ENCODE measurements around the gene TAF3.
A peak's percentile ranks its signal among the peaks of the same experiment; 100 is the strongest.
"Not testable (repeated sequence)": the region's sequence is repeated elsewhere in the genome, so short reads cannot be mapped to it uniquely, and the experiment has no call there.

Gene TAF3

GRCh38 chr10:7794251-7795026, 23.9 kb upstream of the TAF3 start:
- no peak overlapping the region for H3K9ac ChIP-seq (ENCODE audit: low read length)
- H3K4me3 ChIP-seq (ENCODE audit: low read length): no peak overlapping the region
- H3K36me3 ChIP-seq (ENCODE audit: control insufficient read depth, insufficient read depth, low read length): peaks cover 9% of the 10 kb centered on the region
- no peaks in the 10 kb centered on the region for H3K27me3 ChIP-seq (ENCODE audit: control insufficient read depth, insufficient read depth, low read length)
- no peak overlapping the region for H3K27ac ChIP-seq (ENCODE audit: low read depth, low read length)
- peaks cover 10% of the 10 kb centered on the region for H3K4me1 ChIP-seq (ENCODE audit: control insufficient read depth, insufficient read depth, low read length)

DNA sequence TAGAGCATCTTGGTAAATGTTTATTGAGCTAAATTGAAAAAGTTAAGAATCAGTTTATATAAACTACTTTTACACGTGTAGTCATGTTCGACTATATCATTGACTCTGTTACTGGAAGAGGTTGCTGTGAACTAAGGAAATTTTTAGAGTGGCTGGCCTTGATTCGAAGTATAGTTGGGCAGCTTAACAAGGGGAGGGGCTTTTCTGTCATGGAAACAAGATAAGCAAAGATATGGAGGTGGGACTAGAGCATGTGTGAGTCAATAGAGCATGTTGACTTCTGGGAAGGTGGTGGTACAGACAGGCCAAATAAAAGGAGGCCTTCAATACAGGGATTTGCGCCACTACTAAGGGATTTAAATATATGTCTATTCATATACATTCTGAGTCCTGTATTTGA, 22.7 kb upstream of the TAF3 start:
- Histone ChIP-seq H3K9ac (ENCODE audit: low read length) (no peak overlapping the region), H3K27me3 (ENCODE audit: control insufficient read depth, insufficient read depth, low read length) (no peaks in the 10 kb centered on the region), H3K36me3 (ENCODE audit: control insufficient read depth, insufficient read depth, low read length) (peaks cover 12% of the 10 kb centered on the region), H3K27ac (ENCODE audit: low read depth, low read length) (no peak overlapping the region), H3K4me3 (ENCODE audit: low read length) (no peak overlapping the region), H3K4me1 (ENCODE audit: control insufficient read depth, insufficient read depth, low read length) (peaks cover 3% of the 10 kb centered on the region)

- no peaks in the 10 kb centered on the region for H3K27me3 ChIP-seq (ENCODE audit: control insufficient read depth, insufficient read depth, low read length)
- no peak overlapping the region for H3K27ac ChIP-seq (ENCODE audit: low read depth, low read length)
- peaks cover 20% of the 10 kb centered on the region for H3K36me3 ChIP-seq (ENCODE audit: control insufficient read depth, insufficient read depth, low read length)
- H3K4me3 ChIP-seq (ENCODE audit: low read length): no peak overlapping the region
- H3K9ac ChIP-seq (ENCODE audit: low read length): no peak overlapping the region
- H3K4me1 ChIP-seq (ENCODE audit: control insufficient read depth, insufficient read depth, low read length): no peaks in the 10 kb centered on the region
Observed at GRCh38 chr10:7797582-7797981, 20.7 kb upstream of the TAF3 start.

DNA sequence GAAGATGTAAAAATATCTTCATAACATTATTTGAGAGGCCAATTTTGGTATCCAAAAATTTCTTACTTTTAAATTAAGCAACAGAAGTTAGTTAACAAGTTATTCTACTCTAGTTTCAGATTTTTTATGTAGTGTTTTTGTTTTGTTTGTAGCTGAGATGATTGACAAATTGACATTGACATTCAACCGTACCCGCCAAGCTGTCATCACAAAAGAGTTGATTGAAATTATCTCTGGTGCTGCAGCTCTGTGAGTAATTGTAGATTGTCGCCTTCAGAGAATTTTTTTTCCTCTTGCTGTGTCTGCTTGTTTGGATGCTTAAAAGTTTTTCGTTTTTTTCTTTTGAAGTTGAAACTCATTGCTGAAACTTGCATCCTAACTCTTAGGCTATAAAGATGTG, 15.7 kb upstream of the TAF3 start:
- Histone ChIP-seq H3K27ac (ENCODE audit: low read depth, low read length) (no peak overlapping the region), H3K36me3 (ENCODE audit: control insufficient read depth, insufficient read depth, low read length) (peaks cover 41% of the 10 kb centered on the region), H3K27me3 (ENCODE audit: control insufficient read depth, insufficient read depth, low read length) (no peaks in the 10 kb centered on the region), H3K4me1 (ENCODE audit: control insufficient read depth, insufficient read depth, low read length) (no peaks in the 10 kb centered on the region), H3K4me3 (ENCODE audit: low read length) (no peak overlapping the region), H3K9ac (ENCODE audit: low read length) (no peak overlapping the region)

DNA sequence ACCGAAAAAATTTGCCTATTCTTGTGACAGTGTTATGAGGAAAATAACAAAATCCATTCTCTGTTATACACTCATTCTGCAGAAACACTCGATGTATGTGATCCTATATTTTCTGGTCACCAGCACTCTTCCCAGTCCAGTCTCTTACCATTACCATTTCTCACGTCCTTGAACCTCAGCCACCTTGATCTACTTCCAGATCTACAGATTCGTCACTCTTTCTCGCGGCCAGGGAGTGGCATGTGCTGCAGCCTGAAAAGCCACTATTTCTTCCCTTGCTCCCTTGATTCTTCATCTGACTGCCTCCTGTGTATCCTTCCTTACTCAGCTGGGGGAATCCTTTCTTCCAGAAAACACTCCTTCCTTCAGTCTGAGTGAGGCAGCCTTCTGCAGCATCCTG, 14.1 kb upstream of the TAF3 start:
- no peaks in the 10 kb centered on the region for H3K4me1 ChIP-seq (ENCODE audit: control insufficient read depth, insufficient read depth, low read length)
- no peak overlapping the region for H3K9ac ChIP-seq (ENCODE audit: low read length)
- no peaks in the 10 kb centered on the region for H3K27me3 ChIP-seq (ENCODE audit: control insufficient read depth, insufficient read depth, low read length)
- peaks cover 43% of the 10 kb centered on the region for H3K36me3 ChIP-seq (ENCODE audit: control insufficient read depth, insufficient read depth, low read length)
- no peak overlapping the region for H3K4me3 ChIP-seq (ENCODE audit: low read length)
- no peak overlapping the region for H3K27ac ChIP-seq (ENCODE audit: low read depth, low read length)

DNA sequence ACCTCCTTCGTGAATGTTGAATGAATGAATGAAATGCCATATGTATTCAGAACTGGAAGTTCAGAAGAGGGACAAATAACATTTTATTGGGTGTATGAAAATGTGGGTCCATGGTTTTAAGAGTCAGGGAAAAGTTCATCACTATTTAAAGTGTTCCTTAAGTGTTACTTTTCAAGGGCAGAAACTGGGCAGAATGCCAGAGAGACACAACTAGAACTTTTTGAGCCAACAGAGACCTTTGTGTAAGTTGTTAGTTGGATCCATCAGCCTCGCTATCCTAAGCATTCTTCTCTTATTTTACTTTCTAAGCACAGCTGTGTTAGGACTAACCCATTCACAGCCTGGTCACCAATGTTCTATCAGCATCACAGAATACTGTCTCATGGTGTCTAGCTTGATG, 13.6 kb upstream of the TAF3 start:
- no peaks in the 10 kb centered on the region for H3K4me1 ChIP-seq (ENCODE audit: control insufficient read depth, insufficient read depth, low read length)
- H3K27me3 ChIP-seq (ENCODE audit: control insufficient read depth, insufficient read depth, low read length): no peaks in the 10 kb centered on the region
- H3K36me3 ChIP-seq (ENCODE audit: control insufficient read depth, insufficient read depth, low read length): peaks cover 39% of the 10 kb centered on the region
- no peak overlapping the region for H3K4me3 ChIP-seq (ENCODE audit: low read length)
- no peak overlapping the region for H3K27ac ChIP-seq (ENCODE audit: low read depth, low read length)
- no peak overlapping the region for H3K9ac ChIP-seq (ENCODE audit: low read length)

DNA sequence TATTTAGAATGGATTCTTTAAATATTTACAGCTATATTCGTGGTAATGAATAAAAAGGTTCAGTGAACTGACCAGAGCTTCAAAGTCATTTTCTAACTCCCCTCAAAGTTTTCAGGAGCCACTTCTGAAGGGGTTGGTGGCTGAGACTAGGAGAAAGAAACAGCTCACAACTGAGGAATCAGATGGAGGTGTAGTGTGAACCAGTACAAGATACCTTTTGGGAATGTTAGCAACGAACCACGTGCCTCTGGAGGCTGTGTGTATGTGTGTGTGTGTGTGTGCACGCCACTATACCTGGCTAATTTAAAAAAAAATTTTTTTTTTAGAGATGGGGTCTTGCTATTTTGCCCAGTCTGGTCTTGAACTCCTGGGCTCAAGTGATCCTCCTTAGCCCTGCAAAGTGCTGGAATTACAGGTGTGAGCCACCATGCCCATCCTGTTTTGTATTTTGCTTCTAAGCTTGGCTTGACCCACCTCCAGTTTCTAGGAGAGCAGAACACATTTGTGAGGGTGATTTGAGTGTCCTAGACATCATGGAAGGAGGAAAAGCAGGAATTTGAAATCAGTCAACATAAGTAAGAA, 9.5 kb upstream of the TAF3 start:
- Histone ChIP-seq H3K4me1 (ENCODE audit: control insufficient read depth, insufficient read depth, low read length) (no peaks in the 10 kb centered on the region), H3K4me3 (ENCODE audit: low read length) (no peak overlapping the region), H3K27me3 (ENCODE audit: control insufficient read depth, insufficient read depth, low read length) (no peaks in the 10 kb centered on the region), H3K36me3 (ENCODE audit: control insufficient read depth, insufficient read depth, low read length) (peaks cover 23% of the 10 kb centered on the region), H3K9ac (ENCODE audit: low read length) (no peak overlapping the region), H3K27ac (ENCODE audit: low read depth, low read length) (no peak overlapping the region)

DNA sequence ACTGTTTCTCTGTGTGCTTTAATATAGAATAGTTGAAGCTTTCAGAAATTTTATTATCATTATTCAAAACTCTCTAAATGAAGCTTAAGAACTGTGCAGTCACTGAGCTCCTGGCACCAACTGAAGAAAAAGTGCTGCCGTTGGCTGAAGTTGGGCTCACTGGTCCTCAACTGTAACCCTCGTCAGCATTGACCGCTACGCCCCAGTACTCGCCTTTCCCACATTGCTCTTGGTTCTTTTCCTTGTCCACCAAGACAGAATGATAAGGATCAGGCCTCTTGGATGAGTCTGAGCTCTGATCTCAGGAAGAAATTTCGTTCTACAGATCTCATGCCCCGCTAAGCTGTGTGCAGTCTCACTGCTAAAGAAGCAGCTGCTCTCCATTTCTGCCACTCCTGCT, 7.9 kb upstream of the TAF3 start:
- no peak overlapping the region for H3K27ac ChIP-seq (ENCODE audit: low read depth, low read length)
- H3K9ac ChIP-seq (ENCODE audit: low read length): no peak overlapping the region
- no peak overlapping the region for H3K4me3 ChIP-seq (ENCODE audit: low read length)
- no peaks in the 10 kb centered on the region for H3K27me3 ChIP-seq (ENCODE audit: control insufficient read depth, insufficient read depth, low read length)
- H3K36me3 ChIP-seq (ENCODE audit: control insufficient read depth, insufficient read depth, low read length): peaks cover 11% of the 10 kb centered on the region
- H3K4me1 ChIP-seq (ENCODE audit: control insufficient read depth, insufficient read depth, low read length): no peaks in the 10 kb centered on the region

GRCh38 chr10:7811000-7811399, 7.3 kb upstream of the TAF3 start:
- Histone ChIP-seq H3K4me1 (ENCODE audit: control insufficient read depth, insufficient read depth, low read length) (no peaks in the 10 kb centered on the region), H3K27ac (ENCODE audit: low read depth, low read length) (no peak overlapping the region), H3K4me3 (ENCODE audit: low read length) (no peak overlapping the region), H3K36me3 (ENCODE audit: control insufficient read depth, insufficient read depth, low read length) (peaks cover 9% of the 10 kb centered on the region), H3K27me3 (ENCODE audit: control insufficient read depth, insufficient read depth, low read length) (no peaks in the 10 kb centered on the region), H3K9ac (ENCODE audit: low read length) (no peak overlapping the region)

DNA sequence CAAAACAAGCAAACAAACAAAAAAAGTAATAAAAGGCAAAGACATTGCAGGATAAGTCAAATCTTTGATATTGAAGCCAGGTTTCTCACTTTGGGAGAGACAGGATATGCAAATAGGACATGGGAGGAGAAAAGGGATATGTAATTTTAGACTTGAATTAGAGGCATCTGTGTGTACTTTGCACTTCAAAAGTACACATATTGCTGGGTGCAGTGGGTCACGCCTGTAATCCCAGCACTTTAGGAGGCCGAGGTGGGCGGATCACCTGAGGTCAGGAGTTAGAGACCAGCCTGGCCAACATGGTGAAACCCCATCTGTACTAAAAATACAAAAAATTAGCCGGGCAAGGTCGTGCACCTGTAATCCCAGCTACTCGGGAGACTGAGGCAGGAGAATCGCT, 6.6 kb upstream of the TAF3 start:
- H3K36me3 ChIP-seq (ENCODE audit: control insufficient read depth, insufficient read depth, low read length); H3K27me3 ChIP-seq (ENCODE audit: control insufficient read depth, insufficient read depth, low read length); H3K4me1 ChIP-seq (ENCODE audit: control insufficient read depth, insufficient read depth, low read length); H3K4me3 ChIP-seq (ENCODE audit: low read length); H3K9ac ChIP-seq (ENCODE audit: low read length); H3K27ac ChIP-seq (ENCODE audit: low read depth, low read length): not testable (repeated sequence)

DNA sequence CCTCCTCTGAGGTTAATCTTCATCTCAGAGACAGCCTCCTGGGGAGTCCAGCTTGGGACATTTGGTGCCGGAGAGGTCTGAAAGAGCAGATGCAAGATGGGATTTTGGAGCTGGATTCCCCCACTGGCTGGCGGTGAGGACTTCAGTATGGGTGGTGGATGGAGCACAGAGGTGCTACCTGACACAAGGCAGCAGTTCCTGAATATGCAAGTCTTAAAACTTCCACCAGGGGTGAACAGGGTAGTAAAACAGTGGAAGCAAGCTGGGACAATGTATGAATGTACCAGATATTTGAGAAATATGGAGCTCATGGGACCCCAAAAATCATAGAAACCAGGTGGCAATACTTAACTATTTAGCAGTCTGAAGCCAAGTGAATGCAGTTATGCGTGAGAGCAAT, 4.8 kb upstream of the TAF3 start:
- Histone ChIP-seq H3K9ac (ENCODE audit: low read length) (no peak overlapping the region), H3K4me3 (ENCODE audit: low read length) (no peak overlapping the region), H3K4me1 (ENCODE audit: control insufficient read depth, insufficient read depth, low read length) (no peaks in the 10 kb centered on the region), H3K27ac (ENCODE audit: low read depth, low read length) (no peak overlapping the region), H3K27me3 (ENCODE audit: control insufficient read depth, insufficient read depth, low read length) (no peaks in the 10 kb centered on the region), H3K36me3 (ENCODE audit: control insufficient read depth, insufficient read depth, low read length) (no peaks in the 10 kb centered on the region)

- Histone ChIP-seq H3K27me3 (ENCODE audit: control insufficient read depth, insufficient read depth, low read length) (no peaks in the 10 kb centered on the region), H3K27ac (ENCODE audit: low read depth, low read length) (no peak overlapping the region), H3K36me3 (ENCODE audit: control insufficient read depth, insufficient read depth, low read length) (no peaks in the 10 kb centered on the region), H3K9ac (ENCODE audit: low read length) (no peak overlapping the region), H3K4me3 (ENCODE audit: low read length) (peak overlapping the region; percentile 96), H3K4me1 (ENCODE audit: control insufficient read depth, insufficient read depth, low read length) (peaks cover 3% of the 10 kb centered on the region)
Observed at GRCh38 chr10:7817576-7817975, 729 bp upstream of the TAF3 start.

DNA sequence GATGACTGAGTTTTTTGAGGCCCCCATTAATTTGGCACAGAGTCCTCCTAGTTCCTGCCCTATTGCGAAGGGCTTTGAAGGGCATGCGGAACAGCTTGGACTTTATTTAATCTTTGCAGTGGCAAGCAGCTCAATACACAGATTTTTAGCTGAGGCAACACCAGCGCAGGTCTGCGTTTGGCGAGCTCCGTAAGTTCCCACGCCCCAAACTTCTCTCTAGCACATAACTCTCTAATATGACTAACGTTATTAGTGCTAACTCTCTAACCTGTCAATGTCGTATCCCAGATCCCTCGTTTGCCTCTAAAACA, 366 bp upstream of the TAF3 start:
- Histone ChIP-seq H3K36me3 (ENCODE audit: control insufficient read depth, insufficient read depth, low read length) (no peaks in the 10 kb centered on the region), H3K27me3 (ENCODE audit: control insufficient read depth, insufficient read depth, low read length) (no peaks in the 10 kb centered on the region), H3K27ac (ENCODE audit: low read depth, low read length) (no peak overlapping the region), H3K9ac (ENCODE audit: low read length) (peak overlapping the region; percentile 19), H3K4me1 (ENCODE audit: control insufficient read depth, insufficient read depth, low read length) (peaks cover 3% of the 10 kb centered on the region), H3K4me3 (ENCODE audit: low read length) (peak overlapping the region; percentile 96)
